Measurements from ENCODE around the gene APIP.
"Not testable (repeated sequence)": the region's sequence is repeated elsewhere in the genome, so short reads cannot be mapped to it uniquely, and the experiment has no call there.

The APIP gene

DNA sequence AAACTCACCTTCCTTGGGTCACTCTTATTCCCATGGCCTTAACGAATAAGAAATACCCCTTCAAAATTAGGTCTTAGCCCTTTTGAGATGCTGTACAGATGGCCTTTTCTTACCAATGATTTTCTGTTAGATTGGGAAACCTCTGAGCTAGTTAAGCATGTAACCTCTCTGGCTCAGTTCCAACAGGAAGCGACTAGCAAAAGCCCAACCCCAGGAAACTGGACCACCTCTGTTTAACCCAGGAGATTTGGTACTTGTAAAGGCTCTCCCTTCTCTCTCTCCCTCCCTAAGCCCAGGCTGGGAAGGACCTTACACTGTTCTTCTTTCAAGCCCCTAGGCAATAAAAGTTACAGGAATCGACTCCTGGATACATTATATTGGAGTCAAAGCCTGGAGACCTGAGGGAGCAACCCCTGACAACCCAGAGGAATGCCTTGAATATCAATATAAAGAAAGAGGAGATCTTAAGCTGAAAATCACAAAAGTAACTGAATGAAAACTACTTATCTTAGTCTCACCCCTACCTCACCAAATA is 11.7 kb downstream of the APIP start:
- Histone ChIP-seq H3K36me3 (ENCODE audit: control insufficient read depth, insufficient read depth, low read length) (peaks cover 3% of the 10 kb centered on the region; the same call in 1 of the 2 replicates), H3K27me3 (ENCODE audit: control insufficient read depth, insufficient read depth, low read length) (no peaks in the 10 kb centered on the region), H3K4me3 (ENCODE audit: low read depth, low read length) (no peak overlapping the region), H3K27ac (ENCODE audit: low read depth, low read length) (no peak overlapping the region), H3K9me3 (ENCODE audit: control insufficient read depth, insufficient read depth, low read length) (peaks cover 35% of the 10 kb centered on the region), H3K9ac (ENCODE audit: low read depth, low read length) (no peak overlapping the region), H3K4me1 (ENCODE audit: control insufficient read depth, insufficient read depth, low read length) (peaks cover 16% of the 10 kb centered on the region)

DNA sequence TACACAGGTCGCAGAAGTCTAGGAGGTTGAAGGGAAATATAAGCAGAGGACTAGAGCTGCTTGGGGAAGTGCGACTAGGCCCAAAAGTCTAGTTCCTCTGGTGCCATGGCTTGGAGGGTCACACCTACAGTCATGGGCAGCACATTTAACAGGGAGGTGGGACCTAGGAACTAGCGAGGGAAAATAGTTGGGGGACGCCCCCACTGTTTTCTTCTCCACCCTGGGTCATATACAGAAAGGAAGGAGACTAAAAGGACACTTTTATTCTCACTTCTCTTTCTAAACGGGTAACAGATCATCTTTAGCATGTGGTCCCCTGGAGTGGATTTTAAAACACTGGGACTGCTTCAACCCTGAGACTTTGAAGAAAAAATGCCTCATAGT is 16.6 kb downstream of the APIP start:
- Histone ChIP-seq H3K4me1 (ENCODE audit: control insufficient read depth, insufficient read depth, low read length) (no peaks in the 10 kb centered on the region), H3K36me3 (ENCODE audit: control insufficient read depth, insufficient read depth, low read length) (no peaks in the 10 kb centered on the region), H3K9ac (ENCODE audit: low read depth, low read length) (no peak overlapping the region), H3K4me3 (ENCODE audit: low read depth, low read length) (no peak overlapping the region), H3K27me3 (ENCODE audit: control insufficient read depth, insufficient read depth, low read length) (no peaks in the 10 kb centered on the region), H3K9me3 (ENCODE audit: control insufficient read depth, insufficient read depth, low read length) (peaks cover 51% of the 10 kb centered on the region), H3K27ac (ENCODE audit: low read depth, low read length) (no peak overlapping the region)

DNA sequence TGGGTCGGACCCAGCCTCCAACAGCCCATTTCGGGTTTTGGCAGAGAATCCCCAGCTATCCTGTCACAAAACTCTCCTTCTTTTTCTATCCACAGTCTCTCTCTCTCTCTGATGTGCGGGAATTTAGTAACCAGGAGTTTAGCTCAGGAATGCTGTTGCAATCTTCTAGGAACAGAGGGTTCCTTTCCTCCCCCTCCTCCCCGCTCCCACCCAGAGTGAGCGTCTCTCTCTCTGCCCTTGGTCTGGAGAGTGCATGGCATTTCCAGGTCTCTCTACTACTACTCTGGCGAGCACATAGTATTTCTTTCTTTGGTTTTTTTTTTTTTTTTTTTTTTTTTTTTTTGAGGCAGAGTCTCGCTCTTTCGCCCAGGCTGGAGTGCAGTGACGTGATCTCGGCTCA is 17.7 kb downstream of the APIP start:
- no peaks in the 10 kb centered on the region; the same call in 1 of the 2 replicates for H3K36me3 ChIP-seq (ENCODE audit: control insufficient read depth, insufficient read depth, low read length)
- no peaks in the 10 kb centered on the region for H3K27me3 ChIP-seq (ENCODE audit: control insufficient read depth, insufficient read depth, low read length)
- peaks cover 50% of the 10 kb centered on the region for H3K9me3 ChIP-seq (ENCODE audit: control insufficient read depth, insufficient read depth, low read length)
- no peak overlapping the region for H3K9ac ChIP-seq (ENCODE audit: low read depth, low read length)
- H3K4me3 ChIP-seq (ENCODE audit: low read depth, low read length): no peak overlapping the region
- no peaks in the 10 kb centered on the region for H3K4me1 ChIP-seq (ENCODE audit: control insufficient read depth, insufficient read depth, low read length)
- H3K27ac ChIP-seq (ENCODE audit: low read depth, low read length): no peak overlapping the region

DNA sequence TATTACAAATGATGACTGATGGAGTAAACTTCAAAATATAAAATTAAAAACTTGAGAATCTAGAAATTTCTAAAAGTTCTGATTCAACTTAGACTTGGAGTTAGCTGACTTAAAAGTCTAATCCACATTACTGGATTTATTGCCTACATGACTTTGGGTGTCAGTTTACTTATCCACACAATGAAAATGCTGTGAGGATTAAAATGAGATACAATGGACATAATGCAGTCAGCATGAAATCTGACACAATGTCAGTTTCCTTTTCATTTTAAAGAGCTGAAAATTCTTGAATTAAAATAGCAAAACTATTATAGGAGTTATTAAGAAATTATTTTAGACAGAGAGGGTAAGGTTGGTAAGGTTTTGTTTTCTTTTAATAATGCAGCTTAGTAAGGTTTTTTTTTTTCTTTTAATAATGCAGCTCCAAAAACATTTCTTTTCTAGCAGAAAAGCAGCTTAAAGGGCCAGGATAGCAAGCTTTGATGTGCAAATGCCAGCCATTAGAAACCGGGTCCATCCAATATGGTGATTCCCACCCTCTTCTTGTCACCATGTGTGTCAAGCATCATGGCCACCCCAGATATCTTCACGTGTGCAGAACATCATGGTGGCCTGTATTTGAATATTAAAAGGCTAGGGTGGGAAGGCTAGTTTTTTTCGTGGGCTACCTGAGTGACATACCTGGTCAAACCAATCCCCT is 18.9 kb downstream of the APIP start:
- no peak overlapping the region for H3K4me3 ChIP-seq (ENCODE audit: low read depth, low read length)
- no peaks in the 10 kb centered on the region for H3K4me1 ChIP-seq (ENCODE audit: control insufficient read depth, insufficient read depth, low read length)
- H3K9me3 ChIP-seq (ENCODE audit: control insufficient read depth, insufficient read depth, low read length): peaks cover 45% of the 10 kb centered on the region
- H3K27me3 ChIP-seq (ENCODE audit: control insufficient read depth, insufficient read depth, low read length): no peaks in the 10 kb centered on the region
- H3K9ac ChIP-seq (ENCODE audit: low read depth, low read length): no peak overlapping the region
- H3K27ac ChIP-seq (ENCODE audit: low read depth, low read length): no peak overlapping the region
- H3K36me3 ChIP-seq (ENCODE audit: control insufficient read depth, insufficient read depth, low read length): no peaks in the 10 kb centered on the region; the same call in 1 of the 2 replicates

DNA sequence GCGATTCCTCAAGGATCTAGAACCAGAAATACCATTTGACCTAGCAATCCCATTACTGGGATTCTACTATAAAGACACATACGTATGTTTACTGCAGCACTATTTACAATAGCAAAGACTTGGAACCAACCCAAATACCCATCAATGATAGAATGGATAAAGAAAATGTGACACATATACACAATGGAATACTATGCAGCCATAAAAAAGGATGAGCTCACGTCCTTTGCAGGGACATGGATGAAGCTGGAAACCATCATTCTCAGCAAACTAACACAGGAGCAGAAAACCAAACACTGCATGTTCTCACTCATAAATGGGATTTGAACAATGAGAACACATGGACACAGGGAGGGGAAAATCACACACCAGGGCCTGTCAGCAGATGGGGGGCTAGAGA is 20.0 kb downstream of the APIP start:
- not testable (repeated sequence) for H3K27ac ChIP-seq (ENCODE audit: low read depth, low read length); H3K27me3 ChIP-seq (ENCODE audit: control insufficient read depth, insufficient read depth, low read length); H3K4me1 ChIP-seq (ENCODE audit: control insufficient read depth, insufficient read depth, low read length); H3K4me3 ChIP-seq (ENCODE audit: low read depth, low read length); H3K36me3 ChIP-seq (ENCODE audit: control insufficient read depth, insufficient read depth, low read length); H3K9ac ChIP-seq (ENCODE audit: low read depth, low read length)
- H3K9me3 ChIP-seq (ENCODE audit: control insufficient read depth, insufficient read depth, low read length): peaks cover 33% of the 10 kb centered on the region

- Histone ChIP-seq H3K4me3 (ENCODE audit: low read depth, low read length) (no peak overlapping the region), H3K9ac (ENCODE audit: low read depth, low read length) (no peak overlapping the region), H3K27ac (ENCODE audit: low read depth, low read length) (no peak overlapping the region), H3K36me3 (ENCODE audit: control insufficient read depth, insufficient read depth, low read length) (peaks cover 2% of the 10 kb centered on the region), H3K4me1 (ENCODE audit: control insufficient read depth, insufficient read depth, low read length) (no peaks in the 10 kb centered on the region), H3K9me3 (ENCODE audit: control insufficient read depth, insufficient read depth, low read length) (peaks cover 10% of the 10 kb centered on the region), H3K27me3 (ENCODE audit: control insufficient read depth, insufficient read depth, low read length) (no peaks in the 10 kb centered on the region)
These were observed 22.8 kb downstream of the APIP start for GRCh38 chr11:34893416-34893815.

- Histone ChIP-seq H3K27ac (ENCODE audit: low read depth, low read length) (no peak overlapping the region), H3K36me3 (ENCODE audit: control insufficient read depth, insufficient read depth, low read length) (peaks cover 9% of the 10 kb centered on the region), H3K4me1 (ENCODE audit: control insufficient read depth, insufficient read depth, low read length) (no peaks in the 10 kb centered on the region), H3K9me3 (ENCODE audit: control insufficient read depth, insufficient read depth, low read length) (0 out of 2 replicates have a peak, but pooled peaks cover 2% of the 10 kb centered on the region), H3K4me3 (ENCODE audit: low read depth, low read length) (no peak overlapping the region), H3K9ac (ENCODE audit: low read depth, low read length) (no peak overlapping the region), H3K27me3 (ENCODE audit: control insufficient read depth, insufficient read depth, low read length) (no peaks in the 10 kb centered on the region)
These were observed 24.6 kb downstream of the APIP start for GRCh38 chr11:34891611-34892010.

DNA sequence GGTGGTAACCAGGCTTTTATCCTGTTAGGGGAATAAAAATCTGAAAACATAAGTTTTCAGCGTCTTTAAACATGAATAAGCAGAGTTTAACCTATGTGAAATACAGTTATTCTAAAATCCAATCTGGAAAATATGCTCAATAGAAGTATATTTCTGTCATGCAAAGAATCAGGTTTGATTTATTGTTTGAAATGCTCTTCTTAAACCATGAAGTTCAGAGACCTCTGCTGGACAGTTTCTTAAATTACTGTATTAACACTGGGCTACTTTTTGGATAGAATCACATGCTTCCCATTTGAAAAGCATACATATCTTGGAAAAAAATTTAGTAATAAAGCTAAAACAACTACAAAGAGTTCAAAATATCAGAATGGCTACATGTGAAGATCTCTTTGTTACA is 25.4 kb downstream of the APIP start:
- H3K27ac ChIP-seq (ENCODE audit: low read depth, low read length): no peak overlapping the region

GRCh38 chr11:34890089-34890488 is 26.1 kb downstream of the APIP start:
- no peaks in the 10 kb centered on the region for H3K4me1 ChIP-seq (ENCODE audit: control insufficient read depth, insufficient read depth, low read length)
- H3K9ac ChIP-seq (ENCODE audit: low read depth, low read length): no peak overlapping the region

More for the DNA sequence above, 25.4 kb downstream of the APIP start:
- H3K9me3 ChIP-seq (ENCODE audit: control insufficient read depth, insufficient read depth, low read length): no peaks in the 10 kb centered on the region
- no peak overlapping the region for H3K4me3 ChIP-seq (ENCODE audit: low read depth, low read length)
- H3K36me3 ChIP-seq (ENCODE audit: control insufficient read depth, insufficient read depth, low read length): peaks cover 10% of the 10 kb centered on the region
- no peaks in the 10 kb centered on the region for H3K4me1 ChIP-seq (ENCODE audit: control insufficient read depth, insufficient read depth, low read length)
- H3K27me3 ChIP-seq (ENCODE audit: control insufficient read depth, insufficient read depth, low read length): no peaks in the 10 kb centered on the region
- no peak overlapping the region for H3K9ac ChIP-seq (ENCODE audit: low read depth, low read length)

DNA sequence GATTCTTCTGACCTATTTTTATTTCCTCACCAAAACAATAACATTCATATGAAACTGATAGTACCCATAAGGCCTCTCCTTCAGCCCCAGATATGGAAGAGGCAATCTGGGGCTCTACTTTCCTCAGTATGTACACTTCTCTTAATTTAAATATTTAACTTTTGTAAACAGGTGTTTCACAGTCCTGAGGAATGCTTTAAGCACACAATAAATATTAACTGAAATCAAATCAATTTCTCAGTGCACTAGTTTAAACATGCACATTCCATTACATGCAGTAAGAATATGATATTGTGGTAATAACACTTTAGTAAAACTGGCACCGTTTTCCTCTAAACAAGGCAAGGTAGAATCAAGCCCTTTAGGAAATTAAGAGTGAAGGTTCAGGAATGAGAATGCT is 28.9 kb downstream of the APIP start:
- Histone ChIP-seq H3K9ac (ENCODE audit: low read depth, low read length) (no peak overlapping the region), H3K27me3 (ENCODE audit: control insufficient read depth, insufficient read depth, low read length) (no peaks in the 10 kb centered on the region), H3K9me3 (ENCODE audit: control insufficient read depth, insufficient read depth, low read length) (no peaks in the 10 kb centered on the region), H3K4me1 (ENCODE audit: control insufficient read depth, insufficient read depth, low read length) (no peaks in the 10 kb centered on the region), H3K27ac (ENCODE audit: low read depth, low read length) (no peak overlapping the region), H3K36me3 (ENCODE audit: control insufficient read depth, insufficient read depth, low read length) (peaks cover 10% of the 10 kb centered on the region), H3K4me3 (ENCODE audit: low read depth, low read length) (no peak overlapping the region)

More at GRCh38 chr11:34890089-34890488, 26.1 kb downstream of the APIP start:
- Histone ChIP-seq H3K9me3 (ENCODE audit: control insufficient read depth, insufficient read depth, low read length) (no peaks in the 10 kb centered on the region), H3K36me3 (ENCODE audit: control insufficient read depth, insufficient read depth, low read length) (peaks cover 10% of the 10 kb centered on the region), H3K27ac (ENCODE audit: low read depth, low read length) (no peak overlapping the region), H3K27me3 (ENCODE audit: control insufficient read depth, insufficient read depth, low read length) (no peaks in the 10 kb centered on the region), H3K4me3 (ENCODE audit: low read depth, low read length) (no peak overlapping the region)

DNA sequence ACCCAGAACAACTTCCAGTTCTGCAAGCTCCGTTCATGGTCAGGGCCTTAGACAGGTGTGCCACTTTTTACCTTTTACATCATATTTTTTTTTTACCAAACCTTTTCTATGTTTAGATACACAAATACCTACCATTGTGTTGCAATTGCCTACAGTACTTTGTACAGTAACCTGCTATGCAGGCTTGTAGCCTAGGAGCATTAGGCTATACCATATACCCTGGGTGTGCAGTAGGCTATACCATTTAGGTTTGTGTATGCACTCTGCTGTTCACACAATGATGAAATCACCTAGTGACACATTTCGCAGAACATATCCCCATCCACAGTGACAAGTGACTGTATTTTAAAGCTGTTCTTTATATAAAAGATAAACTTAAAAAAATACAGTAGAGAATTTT is 29.6 kb downstream of the APIP start:
- Histone ChIP-seq H3K36me3 (ENCODE audit: control insufficient read depth, insufficient read depth, low read length) (peaks cover 15% of the 10 kb centered on the region), H3K9me3 (ENCODE audit: control insufficient read depth, insufficient read depth, low read length) (no peaks in the 10 kb centered on the region), H3K9ac (ENCODE audit: low read depth, low read length) (no peak overlapping the region), H3K4me3 (ENCODE audit: low read depth, low read length) (no peak overlapping the region), H3K4me1 (ENCODE audit: control insufficient read depth, insufficient read depth, low read length) (no peaks in the 10 kb centered on the region), H3K27ac (ENCODE audit: low read depth, low read length) (no peak overlapping the region), H3K27me3 (ENCODE audit: control insufficient read depth, insufficient read depth, low read length) (no peaks in the 10 kb centered on the region)
